Kidney capillary endothelial cell (primary cell): ENCODE measurements around the gene DEFB118.
"Not testable (repeated sequence)": the region's sequence is repeated elsewhere in the genome, so short reads cannot be mapped to it uniquely, and the experiment has no call there.

ENCODE experiments used
- DNase-seq: peaks from one replicate; pipeline ENCODE4 v3.0.0-alpha.2; 2018; ENCODE audit warnings: low spot score

The DEFB118 gene

GRCh38 chr20:31368301-31368700 lies at the start of gene DEFB118:
Gene DEFB118 (plus strand): TSS chr20:31368601. CDS start chr20:31368651, 50 bp downstream.
- no peak for DNase-seq

- no peak for DNase-seq
Measured at GRCh38 chr20:31322504-31322903, 45.9 kb upstream of the DEFB118 start.

- DNase-seq, result no peak
Measured at GRCh38 chr20:31330893-31331292, 37.5 kb upstream of the DEFB118 start.

- no peak for DNase-seq
Measured at GRCh38 chr20:31341470-31341869, 26.9 kb upstream of the DEFB118 start.

GRCh38 chr20:31355981-31356380 lies 12.4 kb upstream of the DEFB118 start:
- DNase-seq, result no peak

- DNase-seq, result no peak
Measured at GRCh38 chr20:31363295-31363694, 5.1 kb upstream of the DEFB118 start.

GRCh38 chr20:31364272-31364671 lies 4.1 kb upstream of the DEFB118 start:
- DNase-seq, result not testable (repeated sequence)

GRCh38 chr20:31374346-31374745 lies 5.9 kb downstream of the DEFB118 start:
- DNase-seq, result no peak

- DNase-seq, result no peak
Measured at GRCh38 chr20:31390490-31390889, 22.1 kb downstream of the DEFB118 start, which contains the start of gene DEFB119. Gene DEFB119 (minus strand): TSS chr20:31390590. CDS start chr20:31390483, 107 bp downstream.

GRCh38 chr20:31392836-31393235 lies 24.4 kb downstream of the DEFB118 start:
- DNase-seq, result no peak

- no peak for DNase-seq
Measured at GRCh38 chr20:31394900-31395299, 26.5 kb downstream of the DEFB118 start.

- DNase-seq, result no peak
Measured at GRCh38 chr20:31403886-31404285, 35.5 kb downstream of the DEFB118 start.

- DNase-seq, result no peak
Measured at GRCh38 chr20:31406115-31406514, 37.7 kb downstream of the DEFB118 start, which contains the start of gene DEFB121. Gene DEFB121 (minus strand): TSS chr20:31406215. CDS start chr20:31406152, 63 bp downstream.

- DNase-seq, result no peak
Measured at GRCh38 chr20:31410011-31410410, 41.6 kb downstream of the DEFB118 start.

GRCh38 chr20:31414381-31414780 lies 46.0 kb downstream of the DEFB118 start:
- no peak for DNase-seq

- no peak for DNase-seq
Measured at GRCh38 chr20:31415653-31416052, 47.3 kb downstream of the DEFB118 start.

GRCh38 chr20:31418307-31418706 lies 49.9 kb downstream of the DEFB118 start:
- no peak for DNase-seq
